Keratinocyte (primary cell): ENCODE data around the gene SDHAF1.

Experiments used
- CTCF ChIP-seq, 3 experiments: IDR thresholded peaks in 1 of 3; conservative IDR thresholded peaks in 1 of 3; optimal IDR thresholded peaks in 1 of 3; 2 replicates in 2 of 3; 3 replicates in 1 of 3; pipeline versions ENCODE3 to v1.5.1; 2011; ENCODE audit warnings: low read length in 3 of 3, mild to moderate bottlenecking in 3 of 3, moderate library complexity in 2 of 3, control low read depth in 1 of 3, inconsistent platforms in 1 of 3; ENCODE audit not compliant: insufficient read depth in 2 of 3; ENCODE audit errors: extremely low read depth in 1 of 3
- EZH2 ChIP-seq: IDR thresholded peaks from one replicate; pipeline ENCODE4 v1.6.1; 2012; ENCODE audit warnings: inconsistent platforms, mild to moderate bottlenecking, low read length, moderate library complexity

DNA sequence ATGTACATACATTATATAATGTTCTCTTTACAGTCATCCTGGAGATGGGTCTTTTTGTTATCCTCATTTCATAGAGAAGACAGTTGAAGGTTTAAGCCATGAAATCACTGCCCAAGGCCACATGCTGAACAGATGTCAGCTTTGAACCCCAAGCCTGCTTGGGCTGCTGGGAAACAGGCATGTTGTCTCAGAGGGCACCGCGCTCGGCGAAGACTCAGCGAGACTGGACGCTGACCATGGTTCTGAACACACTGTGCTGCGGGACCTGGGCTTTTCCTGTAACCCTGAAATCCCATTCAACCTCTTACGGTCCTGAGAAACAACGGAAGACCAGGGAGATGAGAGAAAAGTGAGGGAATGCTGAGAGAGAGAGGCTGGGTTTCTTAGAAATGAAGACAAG lies 31.5 kb upstream of the SDHAF1 start:
- TF ChIP-seq CTCF (optimal IDR thresholded peaks at IDR 0.05 in 1 of 3, IDR thresholded peaks at IDR 0.05 in 1 of 3, conservative IDR thresholded peaks at IDR 0.05 in 1 of 3; ENCODE audit: extremely low read depth in 1 of 3, insufficient read depth in 2 of 3, low read length in 3 of 3) = no peak
- TF ChIP-seq EZH2 = no peak
